Suprapubic skin (tissue), 4 donors: ENCODE measurements around the gene RAB37. TPM values are rescaled to one million over a fixed set of nuclear protein-coding genes. Genes with fewer than 3 reads are reported as not detected.
A peak's percentile ranks its signal among the peaks of the same experiment; 100 is the strongest.

Experiments
- DNase-seq, 2 donors: peaks; one replicate each; pipeline ENCODE4 v3.0.0-alpha.2; 2019; ENCODE audit warnings: low spot score in 2 of 2
- H3K27ac ChIP-seq: fragments of 200-600 bp; sonication (generic); one replicate; pipeline ENCODE4 v1.5.1; 2019
- H3K27me3 ChIP-seq: fragments of 200-600 bp; sonication (generic); one replicate; pipeline ENCODE4 v1.5.1; 2019
- H3K36me3 ChIP-seq: fragments of 200-600 bp; sonication (generic); one replicate; pipeline ENCODE4 v1.5.1; 2019
- H3K4me1 ChIP-seq: fragments of 200-600 bp; sonication (generic); one replicate; pipeline ENCODE4 v1.5.1; 2019
- H3K4me3 ChIP-seq: fragments of 200-600 bp; sonication (generic); one replicate; pipeline ENCODE4 v1.5.1; 2019; ENCODE audit warnings: mild to moderate bottlenecking
- H3K9me3 ChIP-seq: fragments of 200-600 bp; sonication (generic); one replicate; pipeline ENCODE4 v1.5.1; 2019
- CTCF ChIP-seq, 2 donors: fragments of 200-600 bp in 1 of 2; fragments of 450-650 bp in 1 of 2; sonication (generic) in 1 of 2; IDR thresholded peaks; one replicate each; pipeline ENCODE4 v1.5.1; 2016 to 2019; ENCODE audit warnings: antibody characterized with exemption in 2 of 2, mild to moderate bottlenecking in 1 of 2, moderate library complexity in 1 of 2
- EP300 ChIP-seq: sonication (generic); formaldehyde crosslinking; IDR thresholded peaks from one replicate; pipeline ENCODE4 v1.6.1; 2017; ENCODE audit warnings: antibody characterized with exemption
- POLR2A ChIP-seq, 2 donors: fragments of 450-650 bp; IDR thresholded peaks; one replicate each; pipeline ENCODE4 v1.6.1; 2017; ENCODE audit warnings: antibody characterized with exemption in 2 of 2, mild to moderate bottlenecking in 2 of 2, moderate library complexity in 2 of 2
- POLR2AphosphoS5 ChIP-seq, 3 donors: sonication (generic); formaldehyde crosslinking; IDR thresholded peaks; one replicate each; pipeline ENCODE4 v1.6.1; 2017; ENCODE audit warnings: antibody characterized with exemption in 3 of 3
- WGBS: methylation state at CpG from one replicate; pipeline ENCODE4 v1.1.5; 2018; 5-methylcytosine and 5-hydroxymethylcytosine counted together
- total RNA-seq, 4 donors: library from RNA; depleted of rRNA; stranded (reverse); fragments of >200 nt; gene quantifications; one replicate each; pipeline ENCODE4 v1.1.0, GENCODE V29; 2016

RAB37 gene
- total RNA-seq, 4 donors from 2014 or later: 0.32 to 0.38 TPM; not detected in 2

DNA sequence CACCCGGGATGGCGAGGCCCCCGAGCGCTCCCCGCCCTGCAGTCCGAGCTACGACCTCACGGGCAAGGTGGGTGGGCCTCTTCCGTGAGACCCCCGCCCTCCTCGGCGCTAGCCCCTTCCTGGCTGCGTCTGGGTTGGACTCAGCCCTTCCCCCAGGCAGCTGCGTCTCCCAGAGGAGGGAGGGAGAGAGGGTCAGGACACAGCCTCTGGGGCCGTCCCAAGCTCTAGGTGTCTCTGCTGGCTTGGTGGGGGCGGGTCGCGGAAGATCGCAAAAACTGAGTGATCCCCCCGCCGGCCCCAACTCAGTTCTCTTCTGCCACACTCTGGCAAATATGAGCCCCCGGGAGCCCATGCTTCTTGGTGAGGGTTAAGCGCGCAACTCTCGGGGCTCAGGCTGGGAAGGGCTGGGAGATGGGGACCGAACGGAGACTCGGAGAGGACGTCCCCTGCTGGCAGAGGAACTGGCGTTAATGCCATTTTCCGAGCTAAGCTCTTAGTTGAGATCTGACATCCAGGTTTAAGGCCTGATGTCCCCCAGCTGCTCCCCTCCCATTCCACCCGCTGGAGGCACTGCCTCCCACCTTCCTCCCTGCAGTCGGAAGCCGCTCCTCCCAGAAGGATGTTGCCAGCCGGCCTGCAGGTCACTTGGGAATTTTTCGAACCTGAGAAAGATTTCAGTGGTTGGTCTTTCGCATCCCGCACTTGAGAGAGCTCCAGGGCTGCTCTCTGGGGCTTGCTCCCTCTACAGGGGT, 419 bp downstream of the RAB37 start:
- Histone ChIP-seq H3K36me3 (no peaks in the 10 kb centered on the region), H3K9me3 (no peaks in the 10 kb centered on the region), H3K27me3 (peaks cover 74% of the 10 kb centered on the region), H3K27ac (no peak overlapping the region), H3K4me3 (peak overlapping the region; percentile 43), H3K4me1 (peaks cover 31% of the 10 kb centered on the region)
- WGBS: 8% methylated on average over 6 of the region's 38 CpGs
- DNase-seq: no peak
- TF ChIP-seq CTCF (IDR thresholded peaks at IDR 0.05) (peak in 1 of 2 donors; percentile 7), POLR2A (IDR thresholded peaks at IDR 0.05) (no peak)

DNA sequence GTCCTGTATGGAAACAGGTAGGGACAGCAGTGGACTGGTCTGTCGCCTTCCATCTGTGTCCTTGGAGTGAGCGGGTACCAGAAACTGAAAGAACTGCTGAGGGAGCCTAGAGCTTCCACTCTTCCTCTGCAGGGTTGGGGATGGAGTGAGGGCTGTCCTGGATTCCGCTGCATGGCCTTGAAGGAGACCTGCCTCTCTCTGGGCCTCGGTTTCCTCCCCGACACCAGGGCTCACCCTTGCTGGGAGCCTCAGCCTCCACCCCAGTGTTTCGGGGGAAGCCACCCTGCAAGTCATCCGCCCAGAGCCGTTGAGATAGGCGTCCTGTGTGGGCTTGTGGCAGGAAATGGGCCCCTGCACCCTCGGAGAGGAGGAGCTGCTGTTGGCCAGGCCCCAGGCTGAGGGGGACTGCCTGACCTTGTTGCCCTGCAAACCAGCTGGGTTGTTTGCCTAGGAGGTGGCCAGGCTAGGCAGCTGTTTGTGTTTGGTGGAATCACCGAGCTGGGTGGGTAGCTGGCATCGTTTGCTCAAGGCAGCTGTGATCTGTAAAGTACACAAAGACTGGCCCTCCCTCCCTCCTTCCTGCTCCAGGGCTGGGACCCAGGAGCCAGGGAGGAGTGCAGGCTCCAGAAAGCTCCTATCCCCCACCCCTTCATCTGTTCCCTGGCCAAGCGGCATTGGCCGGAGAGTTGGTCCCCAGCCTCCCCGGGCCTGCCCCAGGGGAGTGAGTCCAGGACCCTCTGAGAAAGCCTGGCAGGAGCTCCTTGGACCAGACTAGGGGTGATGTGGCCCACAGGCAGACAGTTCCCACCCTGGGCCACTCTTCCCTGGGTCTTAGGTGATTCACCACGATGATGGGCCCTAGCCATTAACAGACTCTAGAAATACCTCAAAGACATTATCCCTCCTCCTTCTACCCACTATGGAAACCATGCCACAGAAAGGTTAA, 1.3 kb downstream of the RAB37 start:
- Histone ChIP-seq H3K27ac (no peak overlapping the region), H3K4me3 (peak overlapping the region; percentile 43), H3K27me3 (peaks cover 74% of the 10 kb centered on the region), H3K9me3 (no peaks in the 10 kb centered on the region), H3K4me1 (peaks cover 31% of the 10 kb centered on the region), H3K36me3 (no peaks in the 10 kb centered on the region)
- no peak for DNase-seq
- 31% methylated on average over 1 of the region's 16 CpGs for WGBS
- TF ChIP-seq POLR2AphosphoS5 (IDR thresholded peaks at IDR 0.05) (no peak), CTCF (IDR thresholded peaks at IDR 0.05) (no peak), EP300 (no peak), POLR2A (IDR thresholded peaks at IDR 0.05) (no peak)

- H3K36me3 ChIP-seq: no peaks in the 10 kb centered on the region
- H3K9me3 ChIP-seq: no peaks in the 10 kb centered on the region
- no peak for DNase-seq
- TF ChIP-seq POLR2AphosphoS5 (IDR thresholded peaks at IDR 0.05) (no peak), EP300 (no peak), CTCF (IDR thresholded peaks at IDR 0.05) (no peak), POLR2A (IDR thresholded peaks at IDR 0.05) (no peak)
- no peak overlapping the region for H3K4me3 ChIP-seq
- H3K27ac ChIP-seq: no peak overlapping the region
- H3K4me1 ChIP-seq: peaks cover 33% of the 10 kb centered on the region
- WGBS: 68% methylated on average over 12 of the region's 12 CpGs
- peaks cover 71% of the 10 kb centered on the region for H3K27me3 ChIP-seq
Measured at GRCh38 chr17:74739227-74739831, 2.3 kb downstream of the RAB37 start.

GRCh38 chr17:74740173-74740572, 3.1 kb downstream of the RAB37 start:
- Histone ChIP-seq H3K27me3 (peaks cover 71% of the 10 kb centered on the region), H3K4me1 (peaks cover 41% of the 10 kb centered on the region)
- DNase-seq: no peak

More at GRCh38 chr17:74740173-74740572, 3.1 kb downstream of the RAB37 start:
- no peak for TF ChIP-seq POLR2A (IDR thresholded peaks at IDR 0.05)
- no peak for TF ChIP-seq CTCF (IDR thresholded peaks at IDR 0.05)
- no peak for TF ChIP-seq EP300
- TF ChIP-seq POLR2AphosphoS5 (IDR thresholded peaks at IDR 0.05): no peak
- H3K36me3 ChIP-seq: no peaks in the 10 kb centered on the region
- H3K9me3 ChIP-seq: no peaks in the 10 kb centered on the region
- H3K27ac ChIP-seq: no peak overlapping the region
- 87% methylated on average over 6 of the region's 6 CpGs for WGBS
- H3K4me3 ChIP-seq: no peak overlapping the region
